NCI-H2196 treated with DMSO at 0.1 percent for 48 hours (cell line): ENCODE data around the gene FKBP1A.

ENCODE experiments used
- DNase-seq: peaks from one replicate; lab custom pipeline; 2025; ENCODE audit not compliant: unreplicated experiment; lab: John Stamatoyannopoulos, UW

FKBP1A gene

GRCh38 chr20:1388253-1388652 lies 4.6 kb downstream of the FKBP1A start:
- no peak for DNase-seq

GRCh38 chr20:1386323-1386722 lies 6.5 kb downstream of the FKBP1A start:
- DNase-seq, result no peak

DNA sequence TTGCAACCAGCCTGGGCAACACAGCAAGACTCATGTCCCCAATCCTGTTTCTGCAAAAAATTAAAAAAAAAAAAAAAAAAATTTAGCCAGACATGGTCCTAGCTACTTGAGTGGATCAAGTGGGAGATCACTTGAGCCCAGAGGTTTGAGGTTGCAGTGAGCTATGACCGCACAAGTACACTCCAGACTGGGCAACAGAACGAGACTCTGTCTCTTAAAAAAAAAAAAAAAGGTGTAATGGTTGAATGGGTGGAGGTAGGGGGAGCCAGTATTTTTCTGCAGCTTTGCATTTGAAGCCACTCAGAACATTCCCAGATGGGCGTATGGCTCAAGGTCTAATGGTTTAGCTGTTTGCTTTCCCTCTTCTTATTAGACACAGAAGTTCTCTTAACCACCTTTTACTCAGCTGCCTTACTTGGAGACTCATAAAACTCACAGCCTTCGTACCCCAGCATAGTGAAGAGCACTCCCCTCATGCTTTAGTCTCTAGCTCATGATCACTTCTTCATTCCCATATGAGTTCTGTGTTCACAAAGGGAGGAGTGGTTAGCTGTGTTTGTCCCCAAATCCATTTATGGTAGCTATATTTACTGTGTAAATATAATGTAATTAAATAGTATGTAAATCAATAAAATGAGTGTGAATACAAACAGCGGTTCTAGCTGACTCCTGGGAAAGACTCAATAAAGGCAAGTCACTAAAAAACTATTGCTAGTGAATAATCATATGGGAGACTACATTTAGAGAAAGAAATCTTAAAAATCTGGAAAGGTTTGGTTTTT lies 9.0 kb downstream of the FKBP1A start:
- DNase-seq, result no peak

- DNase-seq, result no peak
Measured at GRCh38 chr20:1382670-1383069, 10.2 kb downstream of the FKBP1A start.

DNA sequence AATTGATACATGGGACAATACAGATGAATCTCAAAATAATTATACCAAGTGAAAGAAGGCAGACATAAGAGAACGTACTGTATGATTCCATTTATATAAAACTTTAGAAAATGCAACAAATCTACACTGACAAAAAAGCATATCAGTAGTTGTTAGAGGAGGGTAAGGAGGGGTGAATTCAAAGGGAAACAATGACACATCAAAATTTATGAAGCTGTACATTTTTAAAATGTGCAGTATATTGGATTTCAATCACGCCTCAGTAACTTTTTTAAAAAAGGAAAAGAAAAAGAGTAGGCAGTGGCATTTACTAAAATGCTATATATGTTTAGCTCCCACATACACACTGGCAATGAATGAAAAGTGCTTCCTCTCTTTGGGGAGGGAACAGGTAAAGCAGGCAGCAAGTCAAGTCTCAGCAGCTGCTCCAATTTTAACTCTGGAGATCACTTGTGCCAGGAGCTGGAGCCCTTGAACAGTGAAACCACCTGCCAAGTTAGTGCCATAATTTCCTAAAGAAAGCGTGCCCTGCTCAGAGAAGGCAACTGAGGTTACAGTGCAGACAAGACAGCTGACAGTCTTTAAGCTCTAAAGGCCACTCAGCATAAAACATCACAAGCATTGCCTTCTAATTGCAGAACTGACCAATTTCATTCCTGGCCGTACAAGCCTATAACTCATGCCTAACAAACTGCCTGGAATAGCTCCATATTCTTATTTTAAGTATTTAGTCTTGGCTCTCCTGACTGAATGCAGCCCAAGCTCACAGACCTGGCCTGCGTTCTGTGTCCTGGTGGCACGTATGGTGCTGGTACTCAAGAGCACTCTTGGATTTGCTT lies 10.9 kb downstream of the FKBP1A start:
- no peak for DNase-seq

GRCh38 chr20:1378735-1379125 lies 14.1 kb downstream of the FKBP1A start:
- DNase-seq, result no peak

DNA sequence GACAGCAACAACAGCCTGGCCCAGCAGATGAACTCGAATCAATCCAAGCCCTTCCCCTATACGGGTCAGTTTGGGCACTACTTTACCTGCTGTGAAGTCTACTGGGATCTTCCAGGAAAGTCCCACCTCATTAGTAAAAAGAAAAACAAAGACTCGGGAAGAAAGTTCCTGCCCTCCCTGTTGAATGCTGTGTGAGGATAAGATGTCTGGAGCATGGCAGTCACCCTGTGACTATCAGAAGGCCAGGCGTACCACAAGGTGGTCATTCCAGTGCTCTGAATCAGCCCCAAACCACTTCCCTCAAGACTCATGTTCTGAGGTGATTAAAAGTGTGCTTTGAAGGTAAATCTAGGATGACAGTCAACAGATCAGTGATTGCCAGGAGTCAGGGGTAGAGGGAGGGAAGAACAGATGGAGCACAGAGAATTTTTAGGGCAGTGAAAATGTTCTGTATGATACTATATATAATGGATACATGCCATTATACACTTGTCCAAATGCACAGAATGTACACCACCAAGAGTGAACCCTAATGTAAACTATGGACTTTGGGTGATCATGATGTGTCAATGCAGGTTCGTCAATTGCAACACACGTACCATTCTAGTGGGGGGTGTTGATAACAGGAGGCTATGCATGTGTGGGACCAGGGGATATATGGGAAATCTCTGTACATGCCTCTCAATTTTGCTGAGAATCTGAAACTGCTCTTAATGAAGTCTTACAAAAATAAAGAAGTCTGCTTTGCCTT lies 14.7 kb downstream of the FKBP1A start:
- no peak for DNase-seq

GRCh38 chr20:1377341-1377871 lies 15.4 kb downstream of the FKBP1A start:
- DNase-seq, result no peak

- no peak for DNase-seq
Measured at GRCh38 chr20:1376408-1377270, 16.2 kb downstream of the FKBP1A start.

DNA sequence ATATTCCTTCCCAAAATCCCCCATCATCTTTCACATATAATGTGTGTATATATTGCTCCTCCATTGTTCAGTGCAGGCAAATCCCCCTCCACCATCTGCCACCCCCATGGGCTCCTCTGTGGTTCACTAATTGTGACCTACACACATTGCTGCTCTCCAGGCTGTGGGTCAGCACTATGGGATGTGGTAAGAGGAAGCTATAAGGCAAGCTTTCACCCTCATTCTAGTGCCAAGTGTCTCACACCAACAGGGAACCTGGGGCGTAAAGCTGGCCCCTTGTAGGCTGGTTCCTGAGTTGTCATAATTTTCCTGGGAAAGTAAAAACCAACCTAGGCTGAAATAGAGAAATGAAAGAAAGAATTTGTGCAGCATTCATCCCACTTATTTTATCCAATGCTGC lies 16.8 kb downstream of the FKBP1A start:
- DNase-seq, result no peak

- DNase-seq, result no peak
Measured at GRCh38 chr20:1375515-1375914, 17.3 kb downstream of the FKBP1A start.

- no peak for DNase-seq
Measured at GRCh38 chr20:1374246-1374645, 18.6 kb downstream of the FKBP1A start.

GRCh38 chr20:1373614-1374013 lies 19.2 kb downstream of the FKBP1A start:
- no peak for DNase-seq

- no peak for DNase-seq
Measured at GRCh38 chr20:1373036-1373435, 19.8 kb downstream of the FKBP1A start.

DNA sequence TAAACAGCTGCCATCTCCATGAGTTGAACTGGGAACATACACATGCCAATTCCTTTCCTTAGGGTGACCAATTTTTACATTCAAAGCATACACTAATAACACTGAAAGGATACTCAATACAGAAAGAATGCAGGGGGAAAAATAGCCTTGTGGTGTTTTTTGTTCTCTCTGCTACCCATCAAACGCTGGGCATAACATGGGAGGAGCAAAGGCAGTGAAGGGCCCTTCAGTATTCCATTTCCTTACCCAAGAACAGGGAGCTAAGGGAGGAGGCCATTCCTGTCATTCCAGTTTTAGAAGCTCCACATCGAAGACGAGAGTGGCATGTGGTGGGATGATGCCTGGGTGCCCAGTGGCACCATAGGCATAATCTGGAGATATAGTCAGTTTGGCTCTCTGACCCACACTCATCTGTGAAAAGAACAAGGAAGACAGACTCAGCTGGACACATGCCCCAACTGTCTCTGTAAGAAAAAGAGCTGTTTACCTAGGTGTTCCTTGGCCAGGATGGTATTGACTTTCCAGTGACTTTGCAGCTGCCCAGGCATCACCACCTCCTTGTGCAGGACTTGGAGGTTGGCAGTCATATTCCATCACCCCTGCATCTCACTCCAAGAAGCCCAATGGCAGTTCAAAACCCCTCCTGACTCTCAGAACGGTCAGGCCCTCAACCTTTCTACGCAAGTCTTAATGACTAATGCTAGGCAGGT lies 20.9 kb downstream of the FKBP1A start:
- DNase-seq, result no peak

GRCh38 chr20:1371202-1371782 lies 21.6 kb downstream of the FKBP1A start:
- no peak for DNase-seq

- DNase-seq, result no peak
Measured at GRCh38 chr20:1370548-1371110, 22.2 kb downstream of the FKBP1A start.

GRCh38 chr20:1369970-1370369 lies 22.9 kb downstream of the FKBP1A start:
- DNase-seq, result no peak
